Measurements from ENCODE around the gene UBE2J2.
A peak's percentile ranks its signal among the peaks of the same experiment; 100 is the strongest.

UBE2J2 gene

GRCh38 chr1:1225238-1225845 is 48.3 kb downstream of the UBE2J2 start:
- DNase-seq = no peak

DNA sequence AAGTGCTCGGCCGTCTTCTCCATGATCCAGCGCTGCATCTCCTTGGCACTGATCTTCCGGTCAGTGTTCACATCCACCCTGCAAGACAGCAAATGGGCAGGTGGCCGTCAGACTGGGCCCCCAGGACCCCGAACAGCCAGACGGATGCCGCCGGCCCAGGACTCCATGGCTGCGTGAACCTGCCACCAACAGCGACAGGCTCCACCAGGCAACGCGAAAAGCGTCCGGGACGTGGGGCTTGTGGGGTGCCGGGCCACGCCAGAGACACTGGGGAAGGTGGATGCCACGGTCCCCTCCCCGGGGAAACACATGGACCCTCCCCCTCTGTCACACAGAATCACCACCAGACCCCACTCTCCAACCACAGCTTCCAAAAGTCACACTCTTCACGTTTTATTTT is 49.8 kb downstream of the UBE2J2 start:
- DNase-seq = no peak

- no peak for DNase-seq
Observed at GRCh38 chr1:1223321-1223720, 50.3 kb downstream of the UBE2J2 start.

DNA sequence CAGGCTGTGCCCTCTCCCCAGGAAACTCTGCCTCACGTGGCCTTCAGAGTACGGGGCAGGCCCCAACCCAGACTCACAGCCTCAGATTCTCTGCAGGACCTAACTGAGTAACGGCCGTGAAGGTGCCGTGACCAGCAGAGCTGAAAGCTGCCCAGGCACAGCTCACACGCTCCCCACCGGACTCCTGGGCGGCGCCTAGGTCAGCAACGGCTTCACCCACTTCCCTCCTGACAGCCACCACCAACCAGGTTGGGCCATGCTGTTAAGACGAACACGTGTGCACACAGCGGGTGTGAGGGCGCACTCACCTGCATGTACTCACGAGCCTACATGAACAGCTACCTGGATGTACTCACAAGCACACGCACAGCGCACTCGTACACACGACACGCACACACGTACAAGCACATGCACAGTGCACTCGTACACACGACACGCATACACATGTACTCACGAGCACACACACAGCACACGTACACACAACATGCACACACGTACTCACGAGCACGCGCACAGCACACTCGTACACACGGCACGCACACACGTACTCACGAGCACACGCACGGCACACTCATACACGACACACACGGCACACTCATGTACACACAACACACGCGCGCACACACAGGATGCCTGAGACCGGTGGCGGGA is 51.0 kb downstream of the UBE2J2 start:
- DNase-seq = no peak

GRCh38 chr1:1221887-1222574 is 51.6 kb downstream of the UBE2J2 start:
- no peak for DNase-seq

- DNase-seq = no peak
Observed at GRCh38 chr1:1220197-1220596, 53.5 kb downstream of the UBE2J2 start.

- no peak for DNase-seq
Observed at GRCh38 chr1:1219341-1219740, 54.3 kb downstream of the UBE2J2 start.

- no peak for DNase-seq
Observed at GRCh38 chr1:1218524-1219200, 55.0 kb downstream of the UBE2J2 start.

GRCh38 chr1:1217621-1218523 is 55.8 kb downstream of the UBE2J2 start:
- no peak for DNase-seq

GRCh38 chr1:1216770-1217620 is 56.7 kb downstream of the UBE2J2 start:
- no peak for DNase-seq

- no peak for DNase-seq
Observed at GRCh38 chr1:1215881-1216605, 57.6 kb downstream of the UBE2J2 start.

GRCh38 chr1:1215080-1215676 is 58.5 kb downstream of the UBE2J2 start:
- DNase-seq = no peak

GRCh38 chr1:1213345-1214265 is 60.0 kb downstream of the UBE2J2 start, which contains the start of gene TNFRSF4:
TSS of gene TNFRSF4 (minus strand) at chr1:1214153. CDS start at chr1:1214127, 26 bp downstream.
- DNase-seq = peak; percentile 63

GRCh38 chr1:1212780-1213344 is 60.8 kb downstream of the UBE2J2 start:
- DNase-seq = no peak

- DNase-seq = no peak
Observed at GRCh38 chr1:1211541-1212441, 61.9 kb downstream of the UBE2J2 start.

GRCh38 chr1:1210726-1211540 is 62.7 kb downstream of the UBE2J2 start:
- DNase-seq = no peak
